GM12864 (cell line): ENCODE results near the gene PDHX.

Source experiments
- DNase-seq: peaks from one replicate; pipeline ENCODE4 v3.0.0-alpha.2; 2011; ENCODE audit warnings: low read depth
- H3K4me3 ChIP-seq: 2 replicates; pipeline ENCODE4 v1.5.1; 2011; ENCODE audit warnings: mild to moderate bottlenecking, low read depth, low read length, control low read depth
- CTCF ChIP-seq: IDR thresholded peaks from 2 replicates; pipeline ENCODE4 v1.5.1; 2011; ENCODE audit warnings: low read depth, mild to moderate bottlenecking, moderate library complexity, low read length, control low read depth, inconsistent platforms; ENCODE audit errors: missing control alignments

The PDHX gene

GRCh38 chr11:34948696-34949095 is 32.3 kb downstream of the PDHX start:
- no peak for DNase-seq
- H3K4me3 ChIP-seq: no peak overlapping the region
- TF ChIP-seq CTCF: no peak

DNA sequence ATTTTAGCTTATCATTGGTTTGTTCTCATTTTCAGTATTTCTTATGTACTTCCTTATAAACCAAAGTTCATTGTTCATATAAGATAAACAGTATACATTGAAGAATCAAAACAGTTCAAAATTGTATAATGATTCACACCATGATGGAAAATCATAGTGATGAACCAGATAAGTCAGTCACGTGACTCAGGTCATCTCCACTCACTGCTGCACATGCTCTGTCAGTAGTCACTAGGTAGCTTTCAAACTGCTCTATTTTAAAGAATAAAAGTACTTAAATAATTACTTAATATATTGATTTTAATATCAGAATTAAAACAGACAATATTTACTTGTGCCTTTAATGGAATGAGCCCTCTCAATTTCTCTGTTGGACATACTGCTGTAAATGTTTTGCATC is 37.5 kb downstream of the PDHX start:
- no peak for TF ChIP-seq CTCF
- no peak for DNase-seq
- no peak overlapping the region for H3K4me3 ChIP-seq

GRCh38 chr11:34957206-34957605 is 40.8 kb downstream of the PDHX start:
- DNase-seq: no peak
- no peak for TF ChIP-seq CTCF
- no peak overlapping the region for H3K4me3 ChIP-seq

- TF ChIP-seq CTCF: no peak
- H3K4me3 ChIP-seq: no peak overlapping the region
- DNase-seq: no peak
Measured at GRCh38 chr11:34957606-34958005, 41.2 kb downstream of the PDHX start.

DNA sequence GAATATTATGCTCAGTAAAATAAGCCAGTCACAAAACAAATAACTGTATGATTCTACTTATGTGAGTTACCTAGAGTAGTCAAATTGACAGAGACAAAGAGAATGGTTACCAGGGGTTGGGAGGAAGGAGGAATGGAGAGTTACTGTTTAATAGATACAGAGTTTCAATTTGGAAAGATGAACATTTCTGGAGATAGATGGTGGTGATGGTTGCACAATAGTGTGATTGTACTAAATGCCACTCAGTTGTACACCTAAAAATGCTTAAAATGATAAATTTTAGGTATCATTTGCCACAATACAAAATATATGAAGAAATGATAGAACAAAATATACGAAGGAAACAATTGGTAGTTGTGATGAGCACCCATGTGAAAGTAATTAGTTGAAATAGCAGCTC is 43.4 kb downstream of the PDHX start:
- TF ChIP-seq CTCF: no peak
- H3K4me3 ChIP-seq: no peak overlapping the region
- DNase-seq: no peak

- no peak for TF ChIP-seq CTCF
- no peak for DNase-seq
Measured at GRCh38 chr11:34960277-34960676, 43.9 kb downstream of the PDHX start.

DNA sequence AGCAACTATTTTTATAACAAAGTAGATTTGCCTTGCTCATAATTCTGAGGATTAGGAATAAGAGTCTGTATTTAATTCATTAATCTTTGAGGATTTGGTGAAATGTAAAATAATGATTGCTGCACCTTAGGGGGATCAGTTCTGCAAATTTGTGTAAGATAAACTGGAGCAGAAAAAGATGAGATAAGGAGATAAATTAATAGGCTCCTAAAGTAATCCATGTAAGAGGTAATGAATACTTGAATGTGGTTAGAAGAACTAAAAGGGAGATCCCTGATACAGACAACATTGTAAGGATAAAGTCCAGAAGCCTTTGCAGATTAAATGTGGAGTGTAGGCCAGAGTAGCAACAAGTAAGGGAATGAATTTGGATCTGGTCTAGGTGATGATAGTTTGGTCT is 45.6 kb downstream of the PDHX start:
- DNase-seq: no peak
- no peak overlapping the region for H3K4me3 ChIP-seq
- no peak for TF ChIP-seq CTCF

More at GRCh38 chr11:34960277-34960676, 43.9 kb downstream of the PDHX start:
- H3K4me3 ChIP-seq: no peak overlapping the region
